GM13977 (cell line): ENCODE measurements around the gene ARL4D.
"Not testable (repeated sequence)": the region's sequence is repeated elsewhere in the genome, so short reads cannot be mapped to it uniquely, and the experiment has no call there.

Experiments used
- DNase-seq: peaks from one replicate; pipeline ENCODE4 v3.0.0; 2012; ENCODE audit warnings: low spot score
- in situ Hi-C: fragments of 300-500 bp; cut with MboI; formaldehyde crosslinking; loops from one replicate; pipeline ENCODE4 v1.12.0; 2022; ENCODE audit warnings: low sequenced_read_pairs, low pct_unique_long_range_greater_than_20kb, mixed read lengths, inconsistent platforms; ENCODE audit not compliant: unreplicated experiment
- TF ChIP-seq, protein P1 (sequence below): IDR thresholded peaks from 2 replicates; pipeline ENCODE4 v1.5.1; 2012; ENCODE audit warnings: mild to moderate bottlenecking, control low read depth; ENCODE audit not compliant: insufficient read depth; ENCODE audit errors: extremely low read depth, missing control alignments

ARL4D gene

GRCh38 chr17:43363181-43363925, 35.4 kb upstream of the ARL4D start:
- in situ Hi-C loops, result no loop called here

GRCh38 chr17:43363926-43364285, 34.9 kb upstream of the ARL4D start:
- TF ChIP-seq, protein P1, sequence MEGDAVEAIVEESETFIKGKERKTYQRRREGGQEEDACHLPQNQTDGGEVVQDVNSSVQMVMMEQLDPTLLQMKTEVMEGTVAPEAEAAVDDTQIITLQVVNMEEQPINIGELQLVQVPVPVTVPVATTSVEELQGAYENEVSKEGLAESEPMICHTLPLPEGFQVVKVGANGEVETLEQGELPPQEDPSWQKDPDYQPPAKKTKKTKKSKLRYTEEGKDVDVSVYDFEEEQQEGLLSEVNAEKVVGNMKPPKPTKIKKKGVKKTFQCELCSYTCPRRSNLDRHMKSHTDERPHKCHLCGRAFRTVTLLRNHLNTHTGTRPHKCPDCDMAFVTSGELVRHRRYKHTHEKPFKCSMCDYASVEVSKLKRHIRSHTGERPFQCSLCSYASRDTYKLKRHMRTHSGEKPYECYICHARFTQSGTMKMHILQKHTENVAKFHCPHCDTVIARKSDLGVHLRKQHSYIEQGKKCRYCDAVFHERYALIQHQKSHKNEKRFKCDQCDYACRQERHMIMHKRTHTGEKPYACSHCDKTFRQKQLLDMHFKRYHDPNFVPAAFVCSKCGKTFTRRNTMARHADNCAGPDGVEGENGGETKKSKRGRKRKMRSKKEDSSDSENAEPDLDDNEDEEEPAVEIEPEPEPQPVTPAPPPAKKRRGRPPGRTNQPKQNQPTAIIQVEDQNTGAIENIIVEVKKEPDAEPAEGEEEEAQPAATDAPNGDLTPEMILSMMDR, result no peak
- no peak for DNase-seq
- in situ Hi-C loops, result no loop called here

More at GRCh38 chr17:43363181-43363925, 35.4 kb upstream of the ARL4D start:
- no peak for DNase-seq
- TF ChIP-seq, protein P1, result no peak

GRCh38 chr17:43365356-43365755, 33.4 kb upstream of the ARL4D start:
- in situ Hi-C loops, result no loop called here
- no peak for DNase-seq
- TF ChIP-seq, protein P1, result no peak

- in situ Hi-C loops, DNase-seq: not testable (repeated sequence)
Measured at GRCh38 chr17:43365921-43366320, 32.9 kb upstream of the ARL4D start.

GRCh38 chr17:43366891-43367736, 31.7 kb upstream of the ARL4D start:
- in situ Hi-C loops, result no loop called here
- TF ChIP-seq, protein P1, result no peak
- no peak for DNase-seq

GRCh38 chr17:43367737-43368242, 31.0 kb upstream of the ARL4D start:
- in situ Hi-C loops, result no loop called here
- TF ChIP-seq, protein P1, result no peak
- peak; percentile 70 for DNase-seq
